GM12875 (cell line): Measurements from ENCODE around the gene SPRING1.

Experiments used
- H3K4me3 ChIP-seq: one replicate; pipeline ENCODE4 v1.5.1; 2011; ENCODE audit warnings: low read depth, low read length, control low read depth
- CTCF ChIP-seq: IDR thresholded peaks from 2 replicates; pipeline ENCODE4 v1.5.1; 2011; ENCODE audit warnings: low read depth, mild to moderate bottlenecking, control low read depth, inconsistent platforms, low read length, moderate library complexity, borderline replicate concordance; ENCODE audit not compliant: insufficient read depth

The SPRING1 gene

GRCh38 chr12:116727891-116728290 is 10.0 kb downstream of the SPRING1 start:
- TF ChIP-seq CTCF, result no peak
- H3K4me3 ChIP-seq, result no peak overlapping the region

GRCh38 chr12:116727261-116727660 is 10.6 kb downstream of the SPRING1 start:
- no peak overlapping the region for H3K4me3 ChIP-seq
- TF ChIP-seq CTCF, result no peak

GRCh38 chr12:116726694-116727093 is 11.2 kb downstream of the SPRING1 start:
- no peak overlapping the region for H3K4me3 ChIP-seq
- no peak for TF ChIP-seq CTCF

GRCh38 chr12:116722245-116722644 is 15.6 kb downstream of the SPRING1 start:
- H3K4me3 ChIP-seq, result no peak overlapping the region
- no peak for TF ChIP-seq CTCF

GRCh38 chr12:116719731-116720528 is 17.9 kb downstream of the SPRING1 start:
- TF ChIP-seq CTCF, result no peak
- no peak overlapping the region for H3K4me3 ChIP-seq

GRCh38 chr12:116718655-116719454 is 19.0 kb downstream of the SPRING1 start:
- H3K4me3 ChIP-seq, result no peak overlapping the region

More at GRCh38 chr12:116718655-116719454, 19.0 kb downstream of the SPRING1 start:
- no peak for TF ChIP-seq CTCF
